SK-N-SH (cell line): Measurements from ENCODE around the gene BMP2.

Source experiments
- CTCF ChIP-seq: fragments of 200-600 bp; sonication (generic); IDR thresholded peaks from 2 replicates; pipeline ENCODE4 v1.6.1; 2017; ENCODE audit warnings: antibody characterized with exemption, mild to moderate bottlenecking, moderate library complexity
- EZH2phosphoT487 ChIP-seq: fragments of 200-600 bp; sonication (generic); IDR thresholded peaks from 2 replicates; pipeline ENCODE4 v1.6.1; 2017; ENCODE audit warnings: low read depth, mixed run types, mild to moderate bottlenecking, antibody characterized with exemption, moderate library complexity, borderline replicate concordance
- FOXM1 ChIP-seq: IDR thresholded peaks from 2 replicates; pipeline ENCODE4 v1.4.0; 2012; ENCODE audit warnings: low read depth, mild to moderate bottlenecking
- POLR2AphosphoS5 ChIP-seq: IDR thresholded peaks from 2 replicates; pipeline ENCODE4 v1.6.1; 2012; ENCODE audit warnings: low read depth, low read length
- REST ChIP-seq: IDR thresholded peaks from 2 replicates; pipeline ENCODE4 v1.6.1; 2012; ENCODE audit warnings: mild to moderate bottlenecking, low read depth, low read length, moderate library complexity
- RFX5 ChIP-seq: IDR thresholded peaks from 2 replicates; pipeline ENCODE4 v1.6.1; 2012; ENCODE audit warnings: mild to moderate bottlenecking, improper control_type of control experiment, low read length
- SMC3 ChIP-seq: IDR thresholded peaks from 2 replicates; pipeline ENCODE4 v1.6.1; 2012; ENCODE audit warnings: low read depth, low read length, improper control_type of control experiment

- TF ChIP-seq CTCF (no peak), SMC3 (no peak), RFX5 (no peak), FOXM1 (no peak), REST (no peak), POLR2AphosphoS5 (no peak), EZH2phosphoT487 (no peak)
Measured at GRCh38 chr20:6735942-6736845, 31.3 kb upstream of the BMP2 start.
